ENCODE measurements around the gene DNMBP. TPM values are rescaled to one million over a fixed set of nuclear protein-coding genes. Genes with fewer than 3 reads are reported as not detected.

The DNMBP gene
- total and polyA plus RNA-seq, 2 of the 8 experiments (the other 6 are each of a cell fraction or from before 2014, with no cell fraction given), result 19.1 to 26.4 TPM

DNA sequence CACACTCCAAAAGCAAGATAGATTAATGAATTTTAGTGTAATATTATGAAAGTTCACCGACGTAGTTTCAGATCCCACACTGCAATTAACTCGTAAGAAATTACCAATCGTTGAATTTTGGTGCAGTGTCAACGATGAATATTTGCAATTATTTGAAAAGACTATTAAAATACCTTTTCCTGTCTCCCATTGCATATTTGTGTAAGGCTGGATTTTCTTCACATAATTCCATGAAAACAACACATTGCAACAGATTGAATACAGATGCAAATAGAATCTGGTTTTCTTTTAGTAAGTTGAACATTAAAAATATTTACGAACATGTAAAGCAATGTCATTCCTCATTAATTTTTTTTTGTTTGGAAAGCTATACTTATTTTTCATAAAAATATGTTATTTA lies 50.9 kb downstream of the DNMBP start:
- H4K20me1 ChIP-seq (replicated peaks in 1 of 2; ENCODE audit: control insufficient read depth in 1 of 2, insufficient read depth in 2 of 2, low read length in 2 of 2), result no peaks in the 10 kb centered on the region
- H4K5ac ChIP-seq (ENCODE audit: insufficient read length, low read depth, low read length), result no peak overlapping the region
- WGBS, 2 experiments (ENCODE audit: extremely low coverage in 1 of 2, insufficient coverage in 1 of 2, insufficient read length in 1 of 2, insufficient replicate concordance in 2 of 2, low coverage in 1 of 2, low lambda C conversion rate in 2 of 2, missing lambda C conversion rate in 1 of 2), result 95% methylated on average over 6 of the region's 6 CpGs; no CpG with 5 or more reads in 1 of the 2 experiments
- no peak overlapping the region for H4K91ac ChIP-seq (replicated peaks; ENCODE audit: insufficient read length, low read length)
- no peak overlapping the region for H2AFZ ChIP-seq (ENCODE audit: low read length)
- no peaks in the 10 kb centered on the region for H3K79me1 ChIP-seq (ENCODE audit: low read depth, low read length)
- DNase-seq (ENCODE audit: low read depth in 1 of 2, low spot score in 2 of 2) (no peak), FAIRE-seq (no peak)
- no peak overlapping the region for H2BK120ac ChIP-seq (replicated peaks; ENCODE audit: low read depth, low read length)
- no peak overlapping the region for H2BK15ac ChIP-seq (ENCODE audit: low read length)
- no peaks in the 10 kb centered on the region for H3K23me2 ChIP-seq (ENCODE audit: low read depth, low read length)
- ChIA-PET CTCF (ENCODE audit: partially characterized antibody) (interaction anchor here (1.7 kb wide), 1 partner anchor 45 kb away, joined by 4 read pairs; no protein-coding TSS in a partner anchor), POLR2A (ENCODE audit: partially characterized antibody) (interaction anchor here (0.8 to 1.7 kb wide), 2 partner anchors 11 to 48 kb away, joined by 3 to 5 read pairs; no protein-coding TSS in a partner anchor)
- no peak overlapping the region for H3K23ac ChIP-seq (ENCODE audit: insufficient read length)
- no peak overlapping the region for H2BK12ac ChIP-seq (ENCODE audit: low read depth, low read length)
- H3K14ac ChIP-seq (ENCODE audit: insufficient read length), result no peak overlapping the region
- no peak overlapping the region for H3K56ac ChIP-seq (replicated peaks; ENCODE audit: insufficient read length, low read depth, low read length)
- H3K9me3 ChIP-seq (ENCODE audit: insufficient read depth in 2 of 2, low read depth in 1 of 2, low read length in 1 of 2), result no peaks in the 10 kb centered on the region
- H3K27me3 ChIP-seq (replicated peaks in 1 of 4; ENCODE audit: control insufficient read depth in 3 of 4, extremely low read depth in 1 of 4, insufficient read depth in 3 of 4, low read length in 3 of 4), result no peaks in the 10 kb centered on the region
- no peak overlapping the region for H3K4me3 ChIP-seq (ENCODE audit: extremely low read depth in 1 of 4, insufficient read depth in 2 of 4, low read depth in 3 of 4, low read length in 4 of 4)
- H2BK20ac ChIP-seq (ENCODE audit: low read length), result no peak overlapping the region
- H3K4ac ChIP-seq (replicated peaks; ENCODE audit: insufficient read length, low read depth, low read length), result no peak overlapping the region
- no peak overlapping the region for H3K4me2 ChIP-seq (ENCODE audit: insufficient read depth in 1 of 2, low read depth in 2 of 2, low read length in 2 of 2)
- H3K36me3 ChIP-seq (ENCODE audit: control insufficient read depth in 2 of 4, insufficient read depth in 4 of 4, low read length in 3 of 4), result peaks cover 0 to 6% (median 1%) of the 10 kb centered on the region in 4 experiments; a peak in 3 of 8 replicates
- H3K79me2 ChIP-seq (ENCODE audit: control insufficient read depth in 1 of 2, insufficient read depth in 2 of 2, low read length in 2 of 2), result no peaks in the 10 kb centered on the region
- no peaks in the 10 kb centered on the region for H3K4me1 ChIP-seq (replicated peaks in 1 of 4; ENCODE audit: control insufficient read depth in 3 of 4, insufficient read depth in 4 of 4, low read length in 3 of 4)
- H3K9ac ChIP-seq (replicated peaks in 1 of 4; ENCODE audit: extremely low read depth in 1 of 4, low read depth in 3 of 4, low read length in 3 of 4), result no peak overlapping the region
- H3K18ac ChIP-seq (ENCODE audit: extremely low read depth, low read length), result no peak overlapping the region
- no peak overlapping the region for H3K27ac ChIP-seq (ENCODE audit: low read depth, low read length)
- no peak overlapping the region for H2BK5ac ChIP-seq (ENCODE audit: low read depth, low read length)
- H4K8ac ChIP-seq (ENCODE audit: extremely low read depth, insufficient read depth, low read length), result no peak overlapping the region
- no peak overlapping the region for H2AK5ac ChIP-seq (ENCODE audit: low read depth, low read length)
- TF ChIP-seq TCF12 (IDR thresholded peaks at IDR 0.05; ENCODE audit: low read depth, low read length), result no peak
- TF ChIP-seq RNF2 (IDR thresholded peaks at IDR 0.05; ENCODE audit: borderline replicate concordance, low read depth, low read length, missing control alignments, poor library complexity, severe bottlenecking), result no peak
- no peak for TF ChIP-seq CTBP2 (IDR thresholded peaks at IDR 0.05; ENCODE audit: borderline replicate concordance, insufficient read depth, insufficient read length, low read length)
- no peak for TF ChIP-seq EGR1 (IDR thresholded peaks at IDR 0.05; ENCODE audit: borderline replicate concordance, low read depth, low read length)
- no peak for TF ChIP-seq RXRA (IDR thresholded peaks at IDR 0.05; ENCODE audit: insufficient read depth, low read depth, low read length)
- no peak for TF ChIP-seq BACH1 (IDR thresholded peaks at IDR 0.05; ENCODE audit: low read length)
- no peak for TF ChIP-seq TAF1 (IDR thresholded peaks at IDR 0.05; ENCODE audit: low read depth, low read length)
- no peak for TF ChIP-seq YY1 (IDR thresholded peaks at IDR 0.05; ENCODE audit: low read depth, low read length)
- no peak for TF ChIP-seq NANOG (IDR thresholded peaks at IDR 0.05; ENCODE audit: insufficient read depth, low read depth, low read length, poor library complexity, severe bottlenecking)
- no peak for TF ChIP-seq MAFK (IDR thresholded peaks at IDR 0.05; ENCODE audit: low read depth, low read length)
- no peak for TF ChIP-seq CREB1 (IDR thresholded peaks at IDR 0.05)
- TF ChIP-seq, protein P1, sequence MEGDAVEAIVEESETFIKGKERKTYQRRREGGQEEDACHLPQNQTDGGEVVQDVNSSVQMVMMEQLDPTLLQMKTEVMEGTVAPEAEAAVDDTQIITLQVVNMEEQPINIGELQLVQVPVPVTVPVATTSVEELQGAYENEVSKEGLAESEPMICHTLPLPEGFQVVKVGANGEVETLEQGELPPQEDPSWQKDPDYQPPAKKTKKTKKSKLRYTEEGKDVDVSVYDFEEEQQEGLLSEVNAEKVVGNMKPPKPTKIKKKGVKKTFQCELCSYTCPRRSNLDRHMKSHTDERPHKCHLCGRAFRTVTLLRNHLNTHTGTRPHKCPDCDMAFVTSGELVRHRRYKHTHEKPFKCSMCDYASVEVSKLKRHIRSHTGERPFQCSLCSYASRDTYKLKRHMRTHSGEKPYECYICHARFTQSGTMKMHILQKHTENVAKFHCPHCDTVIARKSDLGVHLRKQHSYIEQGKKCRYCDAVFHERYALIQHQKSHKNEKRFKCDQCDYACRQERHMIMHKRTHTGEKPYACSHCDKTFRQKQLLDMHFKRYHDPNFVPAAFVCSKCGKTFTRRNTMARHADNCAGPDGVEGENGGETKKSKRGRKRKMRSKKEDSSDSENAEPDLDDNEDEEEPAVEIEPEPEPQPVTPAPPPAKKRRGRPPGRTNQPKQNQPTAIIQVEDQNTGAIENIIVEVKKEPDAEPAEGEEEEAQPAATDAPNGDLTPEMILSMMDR (IDR thresholded peaks at IDR 0.05; ENCODE audit: control extremely low read depth in 1 of 3, insufficient read depth in 1 of 3, low read depth in 1 of 3, low read length in 3 of 3), result no peak

Measured in H1 (cell line).